Parathyroid adenoma (tissue), 2 donors: Measurements from ENCODE around the gene TAF10.

ENCODE experiments used
- H2AFZ ChIP-seq: fragments of 300-600 bp; sonication (generic); one replicate; pipeline ENCODE4 v1.7.0; 2017; ENCODE audit warnings: antibody characterized with exemption, mild to moderate bottlenecking
- H3K27ac ChIP-seq: fragments of 300-600 bp; sonication (generic); one replicate; pipeline ENCODE4 v1.7.0; 2017
- H3K27me3 ChIP-seq: fragments of 300-600 bp; sonication (generic); one replicate; pipeline ENCODE4 v1.7.0; 2017; ENCODE audit warnings: low read length; ENCODE audit not compliant: control insufficient read depth, insufficient read depth
- H3K36me3 ChIP-seq: fragments of 300-600 bp; sonication (generic); one replicate; pipeline ENCODE4 v1.7.0; 2017; ENCODE audit warnings: low read length; ENCODE audit not compliant: control insufficient read depth, insufficient read depth
- H3K4me1 ChIP-seq: fragments of 300-600 bp; sonication (generic); one replicate; pipeline ENCODE4 v1.7.0; 2017; ENCODE audit warnings: control low read depth
- H3K4me2 ChIP-seq: fragments of 300-600 bp; sonication (generic); one replicate; pipeline ENCODE4 v1.7.0; 2017; ENCODE audit warnings: low read length
- H3K4me3 ChIP-seq: fragments of 300-600 bp; sonication (generic); one replicate; pipeline ENCODE4 v1.7.0; 2017; ENCODE audit warnings: low read depth, low read length
- H3K79me2 ChIP-seq: fragments of 300-600 bp; sonication (generic); one replicate; pipeline ENCODE4 v1.7.0; 2017; ENCODE audit warnings: control low read depth
- H3K9ac ChIP-seq: fragments of 300-600 bp; sonication (generic); one replicate; pipeline ENCODE4 v1.7.0; 2017; ENCODE audit warnings: mild to moderate bottlenecking
- H3K9me3 ChIP-seq: fragments of 300-600 bp; sonication (generic); one replicate; pipeline ENCODE4 v1.7.0; 2017; ENCODE audit warnings: low read length; ENCODE audit not compliant: control insufficient read depth
- TF ChIP-seq, protein P1 (sequence below): fragments of 300-600 bp; sonication (generic); IDR thresholded peaks from one replicate; pipeline ENCODE4 v1.7.0; 2017; ENCODE audit warnings: antibody characterized with exemption, mild to moderate bottlenecking
- donor health status: primary hyperparathyroidism.

Gene TAF10

DNA sequence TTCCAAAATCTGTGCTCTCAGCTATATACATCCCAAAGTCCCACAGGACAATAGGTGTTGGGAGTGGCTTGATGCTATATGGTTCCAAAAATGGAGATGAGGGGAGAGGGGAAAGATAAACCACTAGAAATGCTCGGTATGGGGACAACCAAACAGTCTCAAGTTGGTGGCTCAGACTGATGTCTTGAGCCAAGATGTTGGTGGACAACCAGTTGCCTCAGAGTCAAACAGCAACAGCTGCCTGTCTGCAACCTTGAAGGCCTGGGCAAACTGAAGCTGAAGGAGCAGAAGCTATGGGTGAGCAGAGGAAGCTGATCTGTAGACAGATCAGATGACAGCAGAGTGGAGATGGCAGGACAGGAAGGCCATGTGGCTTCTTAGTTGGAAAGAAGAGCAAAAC, 12.6 kb downstream of the TAF10 start:
- H2AFZ ChIP-seq: no peak overlapping the region
- no peaks in the 10 kb centered on the region for H3K9me3 ChIP-seq
- no peak overlapping the region for H3K9ac ChIP-seq
- H3K4me3 ChIP-seq: no peak overlapping the region
- H3K36me3 ChIP-seq: no peaks in the 10 kb centered on the region
- TF ChIP-seq, protein P1, sequence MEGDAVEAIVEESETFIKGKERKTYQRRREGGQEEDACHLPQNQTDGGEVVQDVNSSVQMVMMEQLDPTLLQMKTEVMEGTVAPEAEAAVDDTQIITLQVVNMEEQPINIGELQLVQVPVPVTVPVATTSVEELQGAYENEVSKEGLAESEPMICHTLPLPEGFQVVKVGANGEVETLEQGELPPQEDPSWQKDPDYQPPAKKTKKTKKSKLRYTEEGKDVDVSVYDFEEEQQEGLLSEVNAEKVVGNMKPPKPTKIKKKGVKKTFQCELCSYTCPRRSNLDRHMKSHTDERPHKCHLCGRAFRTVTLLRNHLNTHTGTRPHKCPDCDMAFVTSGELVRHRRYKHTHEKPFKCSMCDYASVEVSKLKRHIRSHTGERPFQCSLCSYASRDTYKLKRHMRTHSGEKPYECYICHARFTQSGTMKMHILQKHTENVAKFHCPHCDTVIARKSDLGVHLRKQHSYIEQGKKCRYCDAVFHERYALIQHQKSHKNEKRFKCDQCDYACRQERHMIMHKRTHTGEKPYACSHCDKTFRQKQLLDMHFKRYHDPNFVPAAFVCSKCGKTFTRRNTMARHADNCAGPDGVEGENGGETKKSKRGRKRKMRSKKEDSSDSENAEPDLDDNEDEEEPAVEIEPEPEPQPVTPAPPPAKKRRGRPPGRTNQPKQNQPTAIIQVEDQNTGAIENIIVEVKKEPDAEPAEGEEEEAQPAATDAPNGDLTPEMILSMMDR: no peak
- H3K4me1 ChIP-seq: peaks cover 4% of the 10 kb centered on the region
- no peak overlapping the region for H3K27ac ChIP-seq
- H3K79me2 ChIP-seq: peaks cover 8% of the 10 kb centered on the region
- no peaks in the 10 kb centered on the region for H3K27me3 ChIP-seq
- no peak overlapping the region for H3K4me2 ChIP-seq

DNA sequence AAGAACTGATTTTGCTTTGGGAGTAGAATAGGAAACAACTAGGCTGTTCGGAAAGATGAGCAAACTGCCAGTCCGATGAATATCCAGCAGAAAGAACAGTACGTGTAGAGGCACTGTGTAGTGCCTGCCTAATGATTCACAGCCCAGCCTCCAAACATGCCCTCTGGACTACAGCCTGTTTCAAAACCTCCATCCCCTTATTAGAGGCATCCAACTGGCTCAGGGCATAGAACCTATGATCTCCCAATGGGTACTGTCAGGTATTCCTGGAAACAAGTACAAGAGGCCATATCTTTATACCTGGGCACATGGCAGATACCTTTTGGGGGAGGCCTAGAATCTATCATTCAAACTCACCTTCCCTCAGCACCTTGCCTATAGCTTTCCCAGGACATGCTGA, 13.5 kb downstream of the TAF10 start:
- Histone ChIP-seq H3K4me1 (peaks cover 4% of the 10 kb centered on the region), H3K4me3 (no peak overlapping the region), H3K27me3 (no peaks in the 10 kb centered on the region), H3K9me3 (no peaks in the 10 kb centered on the region), H3K36me3 (no peaks in the 10 kb centered on the region), H3K9ac (no peak overlapping the region), H3K27ac (no peak overlapping the region), H3K79me2 (peaks cover 3% of the 10 kb centered on the region), H2AFZ (no peak overlapping the region), H3K4me2 (no peak overlapping the region)
- TF ChIP-seq, protein P1: no peak

DNA sequence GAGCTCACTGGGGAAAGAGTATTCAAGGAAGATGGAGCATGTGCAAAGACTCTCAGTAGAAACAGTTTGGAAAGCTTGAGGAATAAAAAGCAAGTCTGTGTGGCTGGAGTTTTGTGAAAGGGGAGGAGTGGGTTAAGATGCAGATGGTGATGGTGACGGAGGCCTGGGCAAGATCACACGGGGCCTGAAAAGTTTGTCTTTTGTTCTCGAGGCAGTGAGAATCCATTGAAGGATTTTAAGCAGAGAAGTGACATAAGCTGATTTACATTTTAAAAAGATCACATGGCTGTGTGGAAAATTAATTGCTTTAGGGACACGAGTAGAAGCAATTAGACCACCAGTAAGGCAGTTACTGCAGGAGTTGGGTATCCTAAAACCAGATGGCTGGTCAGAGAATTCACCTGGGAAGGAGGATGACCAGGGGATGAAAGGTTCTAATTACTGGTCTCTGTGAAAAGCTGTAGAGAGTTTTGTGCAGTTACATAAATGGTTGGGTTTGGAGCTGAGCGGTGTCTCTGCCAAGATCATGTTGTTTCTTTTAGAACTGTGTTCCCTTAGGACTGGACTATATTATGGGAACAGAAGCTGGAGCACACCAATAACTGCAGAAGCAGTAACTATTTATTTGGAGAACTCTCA, 15.7 kb downstream of the TAF10 start:
- Histone ChIP-seq H3K79me2 (no peaks in the 10 kb centered on the region), H3K4me1 (no peaks in the 10 kb centered on the region), H3K4me3 (no peak overlapping the region), H3K36me3 (no peaks in the 10 kb centered on the region), H3K27ac (no peak overlapping the region), H3K9ac (no peak overlapping the region), H3K4me2 (no peak overlapping the region), H2AFZ (no peak overlapping the region), H3K27me3 (no peaks in the 10 kb centered on the region), H3K9me3 (no peaks in the 10 kb centered on the region)
- TF ChIP-seq, protein P1: no peak

- no peak overlapping the region for H3K4me3 ChIP-seq
- H3K79me2 ChIP-seq: no peaks in the 10 kb centered on the region
- H2AFZ ChIP-seq: no peak overlapping the region
- TF ChIP-seq, protein P1: no peak
- no peaks in the 10 kb centered on the region for H3K4me1 ChIP-seq
- no peak overlapping the region for H3K9ac ChIP-seq
- H3K4me2 ChIP-seq: no peak overlapping the region
- no peaks in the 10 kb centered on the region for H3K27me3 ChIP-seq
- no peaks in the 10 kb centered on the region for H3K36me3 ChIP-seq
- H3K9me3 ChIP-seq: no peaks in the 10 kb centered on the region
- H3K27ac ChIP-seq: no peak overlapping the region
Observed at GRCh38 chr11:6594142-6594768, 17.8 kb downstream of the TAF10 start.

DNA sequence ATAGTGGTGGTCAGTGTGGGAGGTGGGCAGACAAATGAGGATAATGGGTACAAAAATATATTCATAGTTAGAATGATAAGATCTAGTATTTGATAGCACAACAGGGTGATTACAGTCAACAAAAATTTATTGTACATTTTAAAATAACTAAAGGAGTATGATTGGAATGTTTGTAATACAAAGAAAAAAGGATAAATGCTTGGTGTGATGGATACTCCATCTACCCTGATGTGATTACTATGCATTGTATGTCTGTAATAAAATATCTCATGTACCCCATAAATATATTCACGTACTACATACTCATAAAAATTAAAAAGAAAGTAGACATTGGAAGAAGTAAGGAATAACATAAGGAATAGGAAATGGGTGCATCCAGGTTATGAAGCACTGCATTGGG, 24.0 kb downstream of the TAF10 start:
- Histone ChIP-seq H3K36me3 (no peaks in the 10 kb centered on the region), H3K4me2 (no peak overlapping the region), H3K27me3 (no peaks in the 10 kb centered on the region), H2AFZ (no peak overlapping the region), H3K9ac (no peak overlapping the region), H3K79me2 (no peaks in the 10 kb centered on the region), H3K4me1 (peaks cover 18% of the 10 kb centered on the region), H3K4me3 (no peak overlapping the region), H3K9me3 (no peaks in the 10 kb centered on the region), H3K27ac (no peak overlapping the region)
- TF ChIP-seq, protein P1: no peak
